ENCODE results near the gene DOCK1.

Gene DOCK1

GRCh38 chr10:127356360-127356759, 451.1 kb downstream of the DOCK1 start:
- DNase-seq (ENCODE audit: low read depth), result no peak
- H3K4me3 ChIP-seq (ENCODE audit: low read length), result no peak overlapping the region
- no peak for TF ChIP-seq CTCF (conservative IDR thresholded peaks at IDR 0.05; ENCODE audit: low read depth, low read length)

DNA sequence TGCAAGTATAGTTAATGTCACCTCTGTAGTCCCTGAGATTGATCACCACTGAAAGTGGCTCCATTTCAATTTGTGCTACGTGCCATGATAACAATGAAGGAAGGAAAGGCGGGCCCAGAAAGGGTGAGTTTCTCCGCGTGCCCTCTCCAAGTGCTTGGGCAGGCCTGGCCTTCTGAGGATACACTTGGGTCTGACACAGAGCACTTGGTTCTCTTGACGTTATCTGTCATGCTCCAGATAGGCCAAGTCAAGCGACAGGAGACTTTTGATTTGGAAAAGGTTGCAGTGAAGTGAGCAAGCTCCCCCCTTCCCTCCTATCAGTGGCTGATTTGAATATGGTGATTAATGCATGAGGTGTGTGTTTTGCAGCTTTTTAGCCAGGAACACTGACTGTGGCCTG, 452.0 kb downstream of the DOCK1 start:
- TF ChIP-seq CTCF (conservative IDR thresholded peaks at IDR 0.05; ENCODE audit: low read depth, low read length), result no peak
- H3K4me3 ChIP-seq (ENCODE audit: low read length), result no peak overlapping the region
- DNase-seq (ENCODE audit: low read depth), result no peak

DNA sequence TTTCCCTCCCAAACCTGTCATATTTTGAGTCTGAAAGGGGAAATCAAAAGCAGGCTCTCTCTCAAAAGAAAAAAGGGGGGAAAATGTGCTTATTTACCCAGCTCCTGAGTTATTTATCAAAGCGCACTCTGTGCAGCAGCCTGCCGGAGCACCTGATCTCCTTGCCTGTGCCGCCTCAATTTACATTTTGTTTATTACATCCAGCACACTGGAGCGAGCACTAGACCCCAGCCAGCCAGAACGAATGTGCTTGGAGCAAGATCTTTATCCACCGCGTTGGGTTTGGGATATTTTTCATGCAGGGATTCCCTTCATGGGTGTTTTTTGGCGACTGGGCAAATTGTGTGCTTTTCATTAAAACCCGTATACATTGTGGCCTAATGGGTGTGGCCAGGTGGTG, 453.1 kb downstream of the DOCK1 start:
- H3K4me3 ChIP-seq (ENCODE audit: low read length), result no peak overlapping the region
- DNase-seq (ENCODE audit: low read depth), result no peak
- TF ChIP-seq CTCF (conservative IDR thresholded peaks at IDR 0.05; ENCODE audit: low read depth, low read length), result no peak

DNA sequence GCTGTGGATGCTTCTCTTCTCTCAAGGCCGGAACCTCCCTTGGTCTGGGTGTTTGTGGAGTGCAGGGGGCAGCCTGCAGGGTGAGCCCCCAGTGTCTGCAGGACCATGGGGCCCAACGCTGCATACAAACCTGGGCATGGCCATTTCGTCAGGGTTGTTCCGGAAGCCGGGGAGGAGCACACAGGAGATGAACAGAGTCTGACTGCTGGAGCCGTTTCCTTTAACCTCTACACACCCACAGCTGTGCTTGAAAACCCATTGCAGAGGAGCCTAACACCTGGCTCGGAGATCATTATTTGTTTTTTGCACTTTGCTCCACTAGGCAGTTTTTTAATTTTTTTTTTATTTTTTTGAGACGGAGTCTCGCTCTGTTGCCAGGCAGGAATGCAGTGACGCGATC, 458.8 kb downstream of the DOCK1 start:
- no peak for TF ChIP-seq CTCF (conservative IDR thresholded peaks at IDR 0.05; ENCODE audit: low read depth, low read length)
- H3K4me3 ChIP-seq (ENCODE audit: low read length), result no peak overlapping the region
- no peak for DNase-seq (ENCODE audit: low read depth)

DNA sequence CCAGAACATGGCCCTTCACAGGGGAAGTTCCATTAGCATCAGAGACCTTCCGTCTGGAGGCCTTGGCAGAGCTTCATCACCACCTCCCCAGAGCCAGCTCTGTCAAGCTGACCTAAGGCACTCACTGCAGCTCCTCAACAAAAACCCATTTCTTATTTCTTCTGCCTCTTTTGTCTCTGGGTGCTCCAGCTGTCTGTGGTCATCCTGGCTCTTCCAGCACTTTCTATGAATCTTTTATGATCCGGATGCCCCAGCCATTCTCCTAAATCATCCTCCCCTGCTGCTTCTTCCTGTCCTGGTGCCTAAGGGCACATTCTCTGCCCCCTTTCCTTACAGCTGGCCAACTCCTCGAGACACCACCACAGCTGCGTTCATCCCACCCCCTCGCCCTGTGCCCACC, 462.9 kb downstream of the DOCK1 start:
- no peak for DNase-seq (ENCODE audit: low read depth)
- no peak for TF ChIP-seq CTCF (conservative IDR thresholded peaks at IDR 0.05; ENCODE audit: low read depth, low read length)
- H3K4me3 ChIP-seq (ENCODE audit: low read length), result no peak overlapping the region

DNA sequence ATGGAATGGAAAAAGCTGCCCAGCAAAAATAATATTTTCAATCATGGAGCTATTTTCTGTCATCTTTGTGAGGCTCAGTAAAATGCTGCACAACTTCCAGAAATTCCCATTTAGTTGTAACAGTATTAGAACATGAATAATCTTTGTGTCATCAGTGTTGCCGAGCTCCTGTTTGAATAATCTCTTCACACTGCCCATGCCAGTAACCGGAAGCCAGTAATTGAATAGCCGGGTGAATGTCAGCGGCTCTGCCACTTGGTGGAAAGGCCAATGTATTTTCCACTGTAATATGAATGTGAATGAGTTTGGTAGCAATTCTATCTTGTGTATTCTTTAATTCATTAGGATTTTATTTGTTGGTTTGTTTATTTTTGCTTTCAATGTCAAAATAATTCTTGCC, 463.7 kb downstream of the DOCK1 start:
- DNase-seq (ENCODE audit: low read depth), result no peak
- no peak overlapping the region for H3K4me3 ChIP-seq (ENCODE audit: low read length)
- no peak for TF ChIP-seq CTCF (conservative IDR thresholded peaks at IDR 0.05; ENCODE audit: low read depth, low read length)

DNA sequence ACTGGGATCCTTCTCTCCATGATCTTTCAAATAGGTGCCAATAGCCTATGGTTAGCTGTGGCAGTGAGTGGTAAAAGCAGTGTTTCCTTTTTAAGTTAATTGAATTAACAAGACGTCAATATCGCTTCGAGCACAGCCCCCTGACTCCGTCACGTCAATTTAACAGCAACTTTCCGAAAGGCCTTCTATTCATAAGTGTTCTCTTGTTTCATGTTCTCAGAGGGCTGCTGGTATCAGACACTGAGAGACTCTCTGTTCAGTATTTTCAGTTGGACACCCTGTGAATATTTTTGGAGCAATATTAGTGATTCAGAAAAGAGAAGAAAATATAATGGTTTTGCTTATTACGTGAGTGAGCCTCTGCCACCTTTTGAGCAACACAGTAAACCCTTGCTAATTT, 465.4 kb downstream of the DOCK1 start:
- no peak for TF ChIP-seq CTCF (conservative IDR thresholded peaks at IDR 0.05; ENCODE audit: low read depth, low read length)
- no peak overlapping the region for H3K4me3 ChIP-seq (ENCODE audit: low read length)
- DNase-seq (ENCODE audit: low read depth), result no peak

Measured in retinal pigment epithelial cell (primary cell).